ENCODE data around the gene MRAS. TPM values are rescaled to one million over a fixed set of nuclear protein-coding genes. Genes with fewer than 3 reads are reported as not detected.

The MRAS gene
- total RNA-seq, 1 experiment from 2014 or later = 23.4 TPM

- H3K4me3 ChIP-seq = no peak overlapping the region
- no peak for DNase-seq
- H3K27me3 ChIP-seq = no peaks in the 10 kb centered on the region
- no peaks in the 10 kb centered on the region for H3K9me3 ChIP-seq
- H3K36me3 ChIP-seq = no peaks in the 10 kb centered on the region
Measured at GRCh38 chr3:138359919-138360868, 11.8 kb downstream of the MRAS start.

- H3K9me3 ChIP-seq = no peaks in the 10 kb centered on the region
- no peaks in the 10 kb centered on the region for H3K36me3 ChIP-seq
- DNase-seq = no peak
- no peaks in the 10 kb centered on the region for H3K27me3 ChIP-seq
- H3K4me3 ChIP-seq = no peak overlapping the region
Measured at GRCh38 chr3:138360869-138361525, 12.6 kb downstream of the MRAS start.

- no peaks in the 10 kb centered on the region for H3K36me3 ChIP-seq
- no peak overlapping the region for H3K4me3 ChIP-seq
- DNase-seq = no peak
- H3K9me3 ChIP-seq = no peaks in the 10 kb centered on the region
- no peaks in the 10 kb centered on the region for H3K27me3 ChIP-seq
Measured at GRCh38 chr3:138361561-138361971, 13.2 kb downstream of the MRAS start.

GRCh38 chr3:138362538-138362937, 14.2 kb downstream of the MRAS start:
- DNase-seq = peak; percentile 33
- Histone ChIP-seq H3K9me3 (no peaks in the 10 kb centered on the region), H3K4me3 (no peak overlapping the region), H3K27me3 (no peaks in the 10 kb centered on the region), H3K36me3 (no peaks in the 10 kb centered on the region)

GRCh38 chr3:138363322-138363721, 14.9 kb downstream of the MRAS start:
- Histone ChIP-seq H3K4me3 (no peak overlapping the region), H3K36me3 (no peaks in the 10 kb centered on the region), H3K27me3 (no peaks in the 10 kb centered on the region), H3K9me3 (no peaks in the 10 kb centered on the region)
- DNase-seq = no peak

GRCh38 chr3:138364356-138365252, 16.2 kb downstream of the MRAS start:
- Histone ChIP-seq H3K27me3 (no peaks in the 10 kb centered on the region), H3K36me3 (no peaks in the 10 kb centered on the region), H3K9me3 (no peaks in the 10 kb centered on the region), H3K4me3 (no peak overlapping the region)
- no peak for DNase-seq

- DNase-seq = no peak
- H3K9me3 ChIP-seq = no peaks in the 10 kb centered on the region
- no peaks in the 10 kb centered on the region for H3K36me3 ChIP-seq
- no peak overlapping the region for H3K4me3 ChIP-seq
- H3K27me3 ChIP-seq = no peaks in the 10 kb centered on the region
Measured at GRCh38 chr3:138365253-138365555, 16.8 kb downstream of the MRAS start.

GRCh38 chr3:138366006-138366759, 17.8 kb downstream of the MRAS start:
- no peak for DNase-seq
- H3K27me3 ChIP-seq = no peaks in the 10 kb centered on the region
- H3K36me3 ChIP-seq = no peaks in the 10 kb centered on the region
- no peaks in the 10 kb centered on the region for H3K9me3 ChIP-seq
- no peak overlapping the region for H3K4me3 ChIP-seq

GRCh38 chr3:138367326-138367850, 19.0 kb downstream of the MRAS start:
- Histone ChIP-seq H3K9me3 (no peaks in the 10 kb centered on the region), H3K36me3 (no peaks in the 10 kb centered on the region), H3K4me3 (no peak overlapping the region), H3K27me3 (no peaks in the 10 kb centered on the region)
- no peak for DNase-seq

GRCh38 chr3:138367911-138368310, 19.5 kb downstream of the MRAS start:
- Histone ChIP-seq H3K27me3 (no peaks in the 10 kb centered on the region), H3K9me3 (no peaks in the 10 kb centered on the region)
- DNase-seq = no peak

GRCh38 chr3:138369151-138369900, 20.9 kb downstream of the MRAS start:
- Histone ChIP-seq H3K27me3 (no peaks in the 10 kb centered on the region), H3K4me3 (no peak overlapping the region), H3K36me3 (no peaks in the 10 kb centered on the region; the same call in 1 of the 2 replicates), H3K9me3 (no peaks in the 10 kb centered on the region)
- no peak for DNase-seq

More at GRCh38 chr3:138367911-138368310, 19.5 kb downstream of the MRAS start:
- no peak overlapping the region for H3K4me3 ChIP-seq
- H3K36me3 ChIP-seq = no peaks in the 10 kb centered on the region

GRCh38 chr3:138370321-138370720, 21.9 kb downstream of the MRAS start:
- H3K27me3 ChIP-seq = no peaks in the 10 kb centered on the region
- DNase-seq = no peak
- no peaks in the 10 kb centered on the region; the same call in none of the 2 replicates for H3K36me3 ChIP-seq
- H3K4me3 ChIP-seq = no peak overlapping the region
- H3K9me3 ChIP-seq = no peaks in the 10 kb centered on the region

GRCh38 chr3:138371070-138371965, 22.9 kb downstream of the MRAS start:
- Histone ChIP-seq H3K4me3 (no peak overlapping the region), H3K9me3 (no peaks in the 10 kb centered on the region), H3K27me3 (no peaks in the 10 kb centered on the region), H3K36me3 (no peaks in the 10 kb centered on the region; the same call in none of the 2 replicates)
- DNase-seq = no peak

GRCh38 chr3:138373087-138373735, 24.8 kb downstream of the MRAS start:
- no peaks in the 10 kb centered on the region; the same call in none of the 2 replicates for H3K36me3 ChIP-seq
- DNase-seq = no peak
- no peaks in the 10 kb centered on the region for H3K9me3 ChIP-seq
- H3K27me3 ChIP-seq = no peaks in the 10 kb centered on the region
- no peak overlapping the region for H3K4me3 ChIP-seq
